BJ (cell line): ENCODE results near the gene ZBTB37. TPM values are rescaled to one million over a fixed set of nuclear protein-coding genes. Genes with fewer than 3 reads are reported as not detected.
"Not testable (repeated sequence)": the region's sequence is repeated elsewhere in the genome, so short reads cannot be mapped to it uniquely, and the experiment has no call there.

Experiments used
- CTCF ChIA-PET: fragments of 350-600 bp; formaldehyde crosslinking; extraction: SDS; loops from one replicate; lab custom pipeline; 2021; ENCODE audit warnings: antibody characterized with exemption, inconsistent platforms; lab: Yijun Ruan, JAX
- POLR2A ChIA-PET: fragments of 300-600 bp; sonication (Branson Sonifier 250); formaldehyde crosslinking; extraction: SDS; loops from one replicate; lab custom pipeline; 2021; ENCODE audit warnings: antibody characterized with exemption; lab: Charles Lee
- DNase-seq: peaks from one replicate; pipeline ENCODE4 v3.0.0-alpha.2; 2011; ENCODE audit warnings: low read depth
- H3K27me3 ChIP-seq: 2 replicates; pipeline ENCODE4 v1.6.0; 2011; ENCODE audit warnings: low read length; ENCODE audit not compliant: control insufficient read depth, insufficient read depth
- H3K36me3 ChIP-seq: 2 replicates; pipeline ENCODE4 v1.5.1; 2011; ENCODE audit warnings: low read length; ENCODE audit not compliant: control insufficient read depth, insufficient read depth
- H3K4me3 ChIP-seq: 2 replicates; pipeline ENCODE4 v1.5.1; 2011; ENCODE audit warnings: low read depth, mild to moderate bottlenecking, control low read depth, low read length
- polyA plus RNA-seq: library from polyadenylated mRNA; depleted of rRNA; stranded (reverse); fragments of >200 nt; gene quantifications from 2 replicates; pipeline ENCODE4 v1.2.3, GENCODE V29; 2011
- TF ChIP-seq, protein P1 (sequence below): IDR thresholded peaks from 2 replicates; pipeline ENCODE4 v1.5.1; 2011; ENCODE audit warnings: low read depth, mild to moderate bottlenecking, control low read depth, inconsistent platforms, low read length, moderate library complexity; ENCODE audit not compliant: insufficient read depth

The ZBTB37 gene
- polyA plus RNA-seq, 1 experiment = 1.8 TPM

DNA sequence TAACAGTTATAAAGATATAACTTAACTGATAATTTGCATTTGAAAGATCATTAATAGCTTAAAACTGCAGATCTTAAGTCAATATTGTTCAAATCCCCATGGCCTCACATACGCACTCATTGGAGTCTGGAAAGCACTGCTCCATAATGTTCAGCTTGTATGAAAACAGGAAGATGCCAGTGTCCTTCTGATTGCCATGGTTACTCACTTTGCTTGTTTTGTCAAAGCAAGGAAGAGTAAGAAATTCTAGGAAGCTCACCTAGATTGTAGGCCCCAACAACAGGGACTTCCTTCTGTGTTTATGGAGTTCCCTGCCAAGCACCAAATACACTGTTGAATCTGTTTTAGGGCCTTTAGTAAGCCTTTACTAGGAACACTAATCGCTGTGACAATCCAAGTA is 11.3 kb upstream of the ZBTB37 start:
- no peaks in the 10 kb centered on the region for H3K27me3 ChIP-seq
- no peaks in the 10 kb centered on the region; the same call in 1 of the 2 replicates for H3K36me3 ChIP-seq
- TF ChIP-seq, protein P1, sequence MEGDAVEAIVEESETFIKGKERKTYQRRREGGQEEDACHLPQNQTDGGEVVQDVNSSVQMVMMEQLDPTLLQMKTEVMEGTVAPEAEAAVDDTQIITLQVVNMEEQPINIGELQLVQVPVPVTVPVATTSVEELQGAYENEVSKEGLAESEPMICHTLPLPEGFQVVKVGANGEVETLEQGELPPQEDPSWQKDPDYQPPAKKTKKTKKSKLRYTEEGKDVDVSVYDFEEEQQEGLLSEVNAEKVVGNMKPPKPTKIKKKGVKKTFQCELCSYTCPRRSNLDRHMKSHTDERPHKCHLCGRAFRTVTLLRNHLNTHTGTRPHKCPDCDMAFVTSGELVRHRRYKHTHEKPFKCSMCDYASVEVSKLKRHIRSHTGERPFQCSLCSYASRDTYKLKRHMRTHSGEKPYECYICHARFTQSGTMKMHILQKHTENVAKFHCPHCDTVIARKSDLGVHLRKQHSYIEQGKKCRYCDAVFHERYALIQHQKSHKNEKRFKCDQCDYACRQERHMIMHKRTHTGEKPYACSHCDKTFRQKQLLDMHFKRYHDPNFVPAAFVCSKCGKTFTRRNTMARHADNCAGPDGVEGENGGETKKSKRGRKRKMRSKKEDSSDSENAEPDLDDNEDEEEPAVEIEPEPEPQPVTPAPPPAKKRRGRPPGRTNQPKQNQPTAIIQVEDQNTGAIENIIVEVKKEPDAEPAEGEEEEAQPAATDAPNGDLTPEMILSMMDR = no peak
- ChIA-PET CTCF (interaction anchor here (1.0 to 1.3 kb wide), 2 partner anchors 8 to 9 kb away, joined by 3 to 4 read pairs; no protein-coding TSS in a partner anchor), POLR2A (interaction anchor here (0.6 kb wide), 1 partner anchor 9 kb away, joined by 13 read pairs; no protein-coding TSS in a partner anchor)
- DNase-seq = no peak
- H3K4me3 ChIP-seq = no peak overlapping the region

GRCh38 chr1:173857363-173857917 is 10.7 kb upstream of the ZBTB37 start:
- TF ChIP-seq, protein P1 = no peak
- H3K36me3 ChIP-seq = no peaks in the 10 kb centered on the region; the same call in 1 of the 2 replicates
- H3K4me3 ChIP-seq = no peak overlapping the region
- ChIA-PET CTCF (interaction anchor here (1.0 kb wide), 1 partner anchor 9 kb away, joined by 3 read pairs; no protein-coding TSS in a partner anchor), POLR2A (interaction anchor here (0.6 to 0.7 kb wide), 2 partner anchors 9 to 912 kb away, joined by 3 to 13 read pairs; no protein-coding TSS in a partner anchor)
- no peak for DNase-seq
- no peaks in the 10 kb centered on the region for H3K27me3 ChIP-seq

DNA sequence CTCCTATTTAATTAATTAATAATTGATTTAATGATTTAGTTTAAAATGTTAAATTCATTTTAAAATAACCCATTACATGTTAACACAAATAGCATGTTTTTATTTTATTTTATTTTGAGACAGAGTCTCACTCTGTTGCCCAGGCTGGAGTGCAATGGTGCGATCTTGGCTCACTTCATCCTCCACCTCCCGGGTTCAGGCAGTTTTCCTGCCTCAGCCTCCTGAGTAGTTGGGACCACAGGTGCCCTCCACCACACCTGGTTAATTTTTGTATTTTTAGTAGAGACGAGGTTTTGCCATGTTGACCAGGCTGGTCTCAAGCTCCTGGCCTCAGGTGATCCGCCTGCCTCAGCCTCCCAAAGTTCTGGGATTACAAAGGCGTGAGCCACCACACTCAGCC is 8.6 kb upstream of the ZBTB37 start:
- H3K36me3 ChIP-seq, DNase-seq, H3K4me3 ChIP-seq, POLR2A ChIA-PET, H3K27me3 ChIP-seq, CTCF ChIA-PET: not testable (repeated sequence)

DNA sequence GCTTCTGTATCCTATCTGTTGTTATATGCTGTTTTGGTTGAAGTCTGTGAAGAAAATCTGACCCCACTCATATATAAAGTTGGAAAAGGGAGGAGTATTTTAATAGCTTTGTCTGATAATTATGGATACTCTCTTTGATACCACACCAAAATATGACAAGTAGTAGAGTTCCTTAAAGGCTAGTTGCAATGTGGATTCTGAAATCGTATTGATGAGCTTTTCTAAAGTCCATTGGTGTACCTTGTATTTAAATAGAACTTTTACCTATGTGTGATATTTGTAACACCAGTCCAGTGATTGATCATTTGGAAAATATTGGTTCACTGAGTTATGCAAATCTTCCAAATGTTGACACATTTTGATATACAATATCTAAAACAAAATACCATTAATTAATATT is 8.1 kb upstream of the ZBTB37 start:
- Histone ChIP-seq H3K4me3 (no peak overlapping the region), H3K36me3 (peaks cover 8% of the 10 kb centered on the region), H3K27me3 (no peaks in the 10 kb centered on the region)
- ChIA-PET POLR2A (no interaction called here), CTCF (interaction anchor here (1.1 kb wide), 1 partner anchor 169 kb away, joined by 3 read pairs; no protein-coding TSS in a partner anchor)
- no peak for DNase-seq
- TF ChIP-seq, protein P1 = no peak

DNA sequence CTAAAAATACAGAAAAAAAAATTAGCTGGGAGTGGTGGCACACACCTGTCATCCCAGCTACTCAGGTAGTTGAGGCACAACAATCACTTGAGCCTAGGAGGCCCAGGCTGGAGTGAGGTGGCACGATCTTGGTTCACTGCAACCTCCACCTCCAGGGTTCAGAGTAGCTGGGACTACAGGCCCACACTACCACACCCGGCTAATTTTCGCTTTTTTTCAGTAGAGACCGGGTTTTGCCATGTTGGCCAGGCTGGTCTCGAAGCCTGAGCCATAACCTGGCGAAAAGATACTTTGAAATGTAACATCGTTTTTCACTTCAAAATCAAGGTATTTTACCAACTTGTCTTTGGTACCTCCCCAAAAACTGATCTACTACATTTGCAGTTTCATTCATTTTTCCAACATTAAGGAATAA is 6.4 kb upstream of the ZBTB37 start:
- no peak overlapping the region for H3K4me3 ChIP-seq
- H3K36me3 ChIP-seq = peaks cover 8% of the 10 kb centered on the region
- ChIA-PET POLR2A (no interaction called here), CTCF (interaction anchor here (0.7 kb wide), 1 partner anchor 10 kb away, joined by 3 read pairs; no protein-coding TSS in a partner anchor)
- TF ChIP-seq, protein P1 = no peak
- no peaks in the 10 kb centered on the region for H3K27me3 ChIP-seq
- no peak for DNase-seq

GRCh38 chr1:173862146-173862768 is 5.9 kb upstream of the ZBTB37 start:
- POLR2A ChIA-PET, H3K27me3 ChIP-seq, DNase-seq, H3K4me3 ChIP-seq, CTCF ChIA-PET, H3K36me3 ChIP-seq: not testable (repeated sequence)
